Sigmoid colon (tissue), 4 donors: ENCODE measurements around the gene PPME1.

Source experiments
- EP300 ChIP-seq, 4 donors: sonication (generic); formaldehyde crosslinking; IDR thresholded peaks; one replicate each; pipeline ENCODE4 v1.6.1; 2017; ENCODE audit warnings: antibody characterized with exemption in 4 of 4
- POLR2A ChIP-seq, 2 donors: fragments of 450-650 bp; IDR thresholded peaks; one replicate each; pipeline ENCODE4 v1.6.1; 2016; ENCODE audit warnings: antibody characterized with exemption in 2 of 2, mild to moderate bottlenecking in 2 of 2, moderate library complexity in 2 of 2
- POLR2AphosphoS5 ChIP-seq, 4 donors: sonication (generic); formaldehyde crosslinking; IDR thresholded peaks; one replicate each; pipeline ENCODE4 v1.6.1; 2017; ENCODE audit warnings: antibody characterized with exemption in 4 of 4
- TF ChIP-seq, protein P1 (sequence below), 4 experiments: fragments of 450-650 bp in 3 of 4; fragments of 200-600 bp in 1 of 4; IDR thresholded peaks; one replicate each; pipeline ENCODE4 v1.5.1; 2016 to 2019; ENCODE audit warnings: antibody characterized with exemption in 4 of 4, mild to moderate bottlenecking in 3 of 4, moderate library complexity in 2 of 4

DNA sequence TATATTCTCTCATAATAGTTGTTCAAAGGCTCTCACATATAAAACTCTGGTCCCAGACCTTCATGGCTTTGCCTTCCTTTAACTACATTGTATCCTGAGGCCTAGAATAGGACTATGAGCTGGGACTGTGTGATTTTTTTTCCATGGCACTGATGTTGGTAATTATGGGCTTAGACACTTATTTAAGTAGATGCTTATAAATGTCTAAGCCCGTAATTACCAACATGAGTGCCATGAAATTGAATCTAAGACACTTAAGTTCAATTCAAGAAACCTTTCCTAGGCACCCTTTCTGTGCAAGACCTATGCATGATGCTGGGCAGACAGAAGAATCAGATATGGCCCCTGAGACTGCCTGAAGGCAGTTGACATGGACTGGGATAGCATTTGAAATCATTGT is 77.4 kb downstream of the PPME1 start:
- TF ChIP-seq, protein P1, sequence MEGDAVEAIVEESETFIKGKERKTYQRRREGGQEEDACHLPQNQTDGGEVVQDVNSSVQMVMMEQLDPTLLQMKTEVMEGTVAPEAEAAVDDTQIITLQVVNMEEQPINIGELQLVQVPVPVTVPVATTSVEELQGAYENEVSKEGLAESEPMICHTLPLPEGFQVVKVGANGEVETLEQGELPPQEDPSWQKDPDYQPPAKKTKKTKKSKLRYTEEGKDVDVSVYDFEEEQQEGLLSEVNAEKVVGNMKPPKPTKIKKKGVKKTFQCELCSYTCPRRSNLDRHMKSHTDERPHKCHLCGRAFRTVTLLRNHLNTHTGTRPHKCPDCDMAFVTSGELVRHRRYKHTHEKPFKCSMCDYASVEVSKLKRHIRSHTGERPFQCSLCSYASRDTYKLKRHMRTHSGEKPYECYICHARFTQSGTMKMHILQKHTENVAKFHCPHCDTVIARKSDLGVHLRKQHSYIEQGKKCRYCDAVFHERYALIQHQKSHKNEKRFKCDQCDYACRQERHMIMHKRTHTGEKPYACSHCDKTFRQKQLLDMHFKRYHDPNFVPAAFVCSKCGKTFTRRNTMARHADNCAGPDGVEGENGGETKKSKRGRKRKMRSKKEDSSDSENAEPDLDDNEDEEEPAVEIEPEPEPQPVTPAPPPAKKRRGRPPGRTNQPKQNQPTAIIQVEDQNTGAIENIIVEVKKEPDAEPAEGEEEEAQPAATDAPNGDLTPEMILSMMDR (IDR thresholded peaks at IDR 0.05), result no peak
- TF ChIP-seq EP300 (IDR thresholded peaks at IDR 0.05) (no peak), POLR2AphosphoS5 (IDR thresholded peaks at IDR 0.05) (no peak), POLR2A (IDR thresholded peaks at IDR 0.05) (no peak)
